Stimulated activated naive B cell treated with anti-CD40 and anti-IgM and Interleukin-4, amounts not matched to agents 10 μg/mL and 1 μg/mL and 100 μg/mL, for 72 hours (primary cell): Measurements from ENCODE around the gene BCAS3.

Source experiments
- ATAC-seq, 2 donors: fragments of 150-1000 bp; cut with Tn5 transposase; replicated peaks; 2 replicates each; pipeline ENCODE4 v1.10.0; 2021; ENCODE audit warnings: moderate library complexity in 1 of 2
- DNase-seq: peaks from one replicate; pipeline ENCODE4 v3.0.0; 2021
- H3K27ac Mint-ChIP-seq: one replicate; pipeline ENCODE4 v1.8.0; 2022; ENCODE audit warnings: mild to moderate bottlenecking, mixed read lengths
- H3K27me3 Mint-ChIP-seq, 2 donors: one replicate each; pipeline ENCODE4 v1.8.0; 2022; ENCODE audit warnings: mixed read lengths in 2 of 2
- H3K36me3 Mint-ChIP-seq, 2 donors: one replicate each; pipeline ENCODE4 v1.8.0; 2022; ENCODE audit warnings: mixed read lengths in 2 of 2, mild to moderate bottlenecking in 1 of 2
- H3K4me1 Mint-ChIP-seq, 2 donors: one replicate each; pipeline ENCODE4 v1.8.0; 2022; ENCODE audit warnings: mixed read lengths in 2 of 2, mild to moderate bottlenecking in 1 of 2
- H3K4me3 Mint-ChIP-seq, 2 donors: one replicate each; pipeline ENCODE4 v1.8.0; 2022; ENCODE audit warnings: mild to moderate bottlenecking in 2 of 2, mixed read lengths in 2 of 2, moderate library complexity in 1 of 2
- H3K9me3 Mint-ChIP-seq, 2 donors: one replicate each; pipeline ENCODE4 v1.8.0; 2022; ENCODE audit warnings: mixed read lengths in 2 of 2, mild to moderate bottlenecking in 1 of 2

BCAS3 gene

DNA sequence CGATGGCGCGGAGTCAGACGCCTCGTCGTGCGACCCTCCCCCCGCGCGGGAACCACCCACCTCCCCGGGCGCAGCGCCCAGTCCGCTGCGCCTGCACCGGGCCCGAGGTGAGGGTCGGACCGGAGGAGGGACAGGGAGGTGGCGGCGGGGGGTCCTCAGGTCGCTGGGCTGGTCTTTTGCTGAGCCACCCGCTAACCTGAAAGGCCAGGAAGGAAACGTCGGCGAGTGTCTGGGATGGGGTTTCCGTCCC, 726.9 kb downstream of the BCAS3 start:
- no peak overlapping the region for H3K27ac Mint-ChIP-seq
- H3K36me3 Mint-ChIP-seq = peaks cover 2 to 5% of the 10 kb centered on the region in 2 donors
- no peak for DNase-seq
- peaks cover 45 to 64% of the 10 kb centered on the region in 2 donors for H3K4me1 Mint-ChIP-seq
- H3K4me3 Mint-ChIP-seq = peak overlapping the region; percentile 72 to 76
- no peaks in the 10 kb centered on the region for H3K9me3 Mint-ChIP-seq
- no peak for ATAC-seq
- H3K27me3 Mint-ChIP-seq = peaks cover 68 to 76% of the 10 kb centered on the region in 2 donors

- Mint-ChIP-seq H3K36me3 (peaks cover 2 to 5% of the 10 kb centered on the region in 2 donors), H3K9me3 (no peaks in the 10 kb centered on the region), H3K27ac (no peak overlapping the region), H3K4me3 (peak overlapping the region; percentile 60 to 76), H3K4me1 (peaks cover 48 to 69% of the 10 kb centered on the region in 2 donors), H3K27me3 (peaks cover 71 to 80% of the 10 kb centered on the region in 2 donors)
- no peak for DNase-seq
- no peak for ATAC-seq
Measured at GRCh38 chr17:61404913-61405685, 727.4 kb downstream of the BCAS3 start.

- DNase-seq (no peak), ATAC-seq (no peak)
- H3K27ac Mint-ChIP-seq = no peak overlapping the region
- H3K27me3 Mint-ChIP-seq = peaks cover 73 to 83% of the 10 kb centered on the region in 2 donors
- H3K4me1 Mint-ChIP-seq = peaks cover 53 to 72% of the 10 kb centered on the region in 2 donors
- peaks cover 2 to 9% of the 10 kb centered on the region in 2 donors for H3K36me3 Mint-ChIP-seq
- no peaks in the 10 kb centered on the region for H3K9me3 Mint-ChIP-seq
- H3K4me3 Mint-ChIP-seq = no peak overlapping the region
Measured at GRCh38 chr17:61405686-61406536, 728.3 kb downstream of the BCAS3 start.

- ATAC-seq (no peak), DNase-seq (no peak)
- Mint-ChIP-seq H3K27ac (no peak overlapping the region), H3K36me3 (peaks cover 2 to 9% of the 10 kb centered on the region in 2 donors), H3K4me3 (no peak overlapping the region), H3K27me3 (peaks cover 68 to 83% of the 10 kb centered on the region in 2 donors), H3K9me3 (no peaks in the 10 kb centered on the region), H3K4me1 (peaks cover 50 to 72% of the 10 kb centered on the region in 2 donors)
Measured at GRCh38 chr17:61406537-61406845, 728.8 kb downstream of the BCAS3 start.

DNA sequence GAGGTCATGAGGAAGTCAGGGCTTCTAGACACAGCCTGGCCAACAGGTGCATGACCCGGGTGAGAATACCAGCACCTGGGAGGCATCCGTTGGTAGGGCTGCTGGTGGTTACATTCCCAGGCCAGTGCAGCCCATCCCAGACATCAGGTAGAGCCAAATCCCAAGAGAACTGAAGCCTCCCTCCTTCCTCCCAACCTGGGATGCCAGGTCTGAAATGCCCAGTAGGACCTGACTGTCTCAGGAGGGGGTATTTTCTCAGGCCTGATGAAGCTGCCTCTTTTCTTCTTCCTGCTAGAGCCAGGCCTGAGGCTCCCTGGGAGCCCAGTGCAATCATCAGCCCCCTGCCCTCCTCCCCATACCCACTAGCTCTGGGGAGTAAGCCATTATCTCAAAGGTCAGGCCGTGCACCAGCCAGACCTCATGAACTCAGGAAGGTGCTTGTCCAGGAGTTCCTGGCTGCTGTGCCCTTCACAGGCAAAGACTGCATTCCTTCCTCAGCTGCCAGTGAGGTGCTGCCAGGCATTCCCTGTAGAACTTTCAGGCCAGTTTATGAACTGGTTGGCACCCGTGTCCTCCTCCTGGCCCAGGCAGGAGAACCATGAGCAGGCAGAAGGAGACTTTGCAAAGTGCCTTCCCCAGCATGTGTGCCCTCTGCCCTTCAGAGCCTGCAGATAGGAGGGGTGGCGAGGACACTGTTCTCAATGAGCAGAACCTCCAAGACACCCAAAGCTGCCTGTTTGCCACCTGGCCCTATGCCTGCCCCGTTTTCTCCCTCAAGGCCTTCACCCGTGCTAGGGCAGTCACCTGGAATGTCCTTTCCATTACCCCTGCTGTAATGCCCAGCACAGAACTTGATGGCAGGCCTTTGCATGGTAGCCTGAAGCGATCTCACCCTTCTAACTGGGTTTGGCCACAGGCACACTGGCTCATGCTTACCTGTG, 729.6 kb downstream of the BCAS3 start:
- DNase-seq (no peak), ATAC-seq (no peak)
- Mint-ChIP-seq H3K27ac (no peak overlapping the region), H3K36me3 (peaks cover 2 to 9% of the 10 kb centered on the region in 2 donors), H3K9me3 (no peaks in the 10 kb centered on the region), H3K4me3 (no peak overlapping the region), H3K4me1 (peaks cover 45 to 67% of the 10 kb centered on the region in 2 donors), H3K27me3 (peaks cover 62 to 77% of the 10 kb centered on the region in 2 donors)

GRCh38 chr17:61408151-61409041, 730.7 kb downstream of the BCAS3 start:
- Mint-ChIP-seq H3K27me3 (peaks cover 50 to 73% of the 10 kb centered on the region in 2 donors), H3K9me3 (no peaks in the 10 kb centered on the region), H3K4me3 (peak overlapping the region; percentile 62 to 74), H3K36me3 (peaks cover 2 to 4% of the 10 kb centered on the region in 2 donors), H3K27ac (peak overlapping the region; percentile 84), H3K4me1 (peaks cover 33 to 62% of the 10 kb centered on the region in 2 donors)
- no peak for DNase-seq
- ATAC-seq = no peak

GRCh38 chr17:61409301-61410112, 731.9 kb downstream of the BCAS3 start:
- Mint-ChIP-seq H3K27ac (peak overlapping the region; percentile 72), H3K27me3 (peaks cover 43 to 74% of the 10 kb centered on the region in 2 donors), H3K4me1 (peaks cover 27 to 52% of the 10 kb centered on the region in 2 donors), H3K9me3 (no peaks in the 10 kb centered on the region), H3K36me3 (peaks cover 2 to 4% of the 10 kb centered on the region in 2 donors), H3K4me3 (peak overlapping the region; percentile 72 to 77)
- DNase-seq (no peak), ATAC-seq (peak; percentile 40 to 42)

- Mint-ChIP-seq H3K9me3 (no peaks in the 10 kb centered on the region), H3K27ac (peak overlapping the region; percentile 72), H3K27me3 (peaks cover 43 to 75% of the 10 kb centered on the region in 2 donors), H3K4me1 (peaks cover 26 to 45% of the 10 kb centered on the region in 2 donors), H3K4me3 (peak overlapping the region; percentile 72 to 77), H3K36me3 (peaks cover 0 to 4% of the 10 kb centered on the region in 2 donors)
- ATAC-seq (peak; percentile 36 to 50), DNase-seq (no peak)
Measured at GRCh38 chr17:61410141-61411010, 732.7 kb downstream of the BCAS3 start.

GRCh38 chr17:61411011-61411260, 733.3 kb downstream of the BCAS3 start:
- no peak for ATAC-seq
- Mint-ChIP-seq H3K27ac (no peak overlapping the region), H3K36me3 (peaks cover 0 to 4% of the 10 kb centered on the region in 2 donors), H3K4me1 (peaks cover 26 to 45% of the 10 kb centered on the region in 2 donors), H3K27me3 (peaks cover 42 to 78% of the 10 kb centered on the region in 2 donors), H3K4me3 (peak overlapping the region; percentile 72 to 80), H3K9me3 (no peaks in the 10 kb centered on the region)
- no peak for DNase-seq

DNA sequence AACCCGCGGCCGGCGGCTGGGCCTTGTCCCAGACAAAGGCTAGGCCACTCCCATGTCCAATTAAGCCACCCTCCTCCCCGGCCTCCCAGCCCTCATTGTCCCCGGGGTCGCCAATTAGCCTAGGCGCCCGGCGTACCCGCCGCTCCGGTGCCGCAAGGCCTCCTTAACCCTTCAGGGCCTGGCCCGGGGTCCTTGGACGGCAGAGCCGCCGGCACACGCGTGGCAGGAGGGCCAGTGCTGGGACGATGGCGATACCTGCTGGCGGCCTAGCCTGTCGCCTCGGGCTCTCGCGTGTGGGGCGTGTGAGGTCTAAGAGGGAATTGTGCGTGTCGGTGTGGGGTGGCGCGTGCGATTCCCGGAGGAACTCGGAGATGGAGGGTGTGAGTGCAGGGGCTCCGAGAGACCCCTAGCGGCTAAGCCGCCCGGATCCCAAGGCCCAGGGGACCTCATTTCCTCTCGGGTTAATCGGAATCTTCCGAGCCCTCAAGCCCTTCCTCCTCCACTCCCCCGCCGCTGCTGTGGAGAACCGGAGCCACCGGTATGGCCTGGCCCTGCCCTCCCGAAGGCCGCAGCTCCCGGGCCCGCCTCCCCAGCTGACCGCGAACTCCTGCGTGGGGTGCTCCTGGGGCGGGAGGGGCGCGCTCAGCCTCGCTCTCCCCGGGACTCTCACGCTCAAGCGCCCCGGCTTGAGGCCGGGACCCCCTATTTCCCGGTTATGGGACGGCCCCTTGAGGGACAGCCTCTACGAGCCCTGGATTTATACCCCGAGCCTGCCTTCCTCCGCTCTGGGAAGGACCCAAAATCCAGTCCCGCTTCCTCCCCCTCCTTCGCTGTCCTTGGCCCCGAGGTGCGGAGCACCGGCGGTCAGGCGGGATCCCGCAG, 733.9 kb downstream of the BCAS3 start:
- DNase-seq (no peak), ATAC-seq (no peak)
- peak overlapping the region; percentile 79 to 80 for H3K4me3 Mint-ChIP-seq
- H3K9me3 Mint-ChIP-seq = no peaks in the 10 kb centered on the region
- peaks cover 23 to 49% of the 10 kb centered on the region in 2 donors for H3K4me1 Mint-ChIP-seq
- peaks cover 42 to 78% of the 10 kb centered on the region in 2 donors for H3K27me3 Mint-ChIP-seq
- no peak overlapping the region for H3K27ac Mint-ChIP-seq
- H3K36me3 Mint-ChIP-seq = peaks cover 0 to 4% of the 10 kb centered on the region in 2 donors

- H3K9me3 Mint-ChIP-seq = no peaks in the 10 kb centered on the region
- peaks cover 0 to 4% of the 10 kb centered on the region in 2 donors for H3K36me3 Mint-ChIP-seq
- H3K27ac Mint-ChIP-seq = no peak overlapping the region
- peak overlapping the region; percentile 79 to 80 for H3K4me3 Mint-ChIP-seq
- peak; percentile 71 for DNase-seq
- H3K4me1 Mint-ChIP-seq = peaks cover 28 to 55% of the 10 kb centered on the region in 2 donors
- peak; percentile 76 for ATAC-seq
- peaks cover 43 to 76% of the 10 kb centered on the region in 2 donors for H3K27me3 Mint-ChIP-seq
Measured at GRCh38 chr17:61412143-61412859, 734.6 kb downstream of the BCAS3 start.
